GM12874 (cell line): Measurements from ENCODE around the gene SPARC.

Source experiments
- CTCF ChIP-seq: IDR thresholded peaks from 2 replicates; pipeline ENCODE4 v1.5.1; 2011; ENCODE audit warnings: low read depth, mild to moderate bottlenecking, control low read depth, low read length, moderate library complexity; ENCODE audit not compliant: insufficient read depth

Gene SPARC

GRCh38 chr5:151688436-151688835 is 1.7 kb upstream of the SPARC start:
- TF ChIP-seq CTCF = no peak

GRCh38 chr5:151685749-151686673 is 704 bp downstream of the SPARC start:
- no peak for TF ChIP-seq CTCF

- peak; percentile 32; the same call in 1 of the 2 replicates for TF ChIP-seq CTCF
Observed at GRCh38 chr5:151684690-151685361, 1.9 kb downstream of the SPARC start.

- TF ChIP-seq CTCF = no peak
Observed at GRCh38 chr5:151683986-151684588, 2.6 kb downstream of the SPARC start.

- TF ChIP-seq CTCF = no peak
Observed at GRCh38 chr5:151683444-151683843, 3.3 kb downstream of the SPARC start.

GRCh38 chr5:151682751-151683331 is 3.9 kb downstream of the SPARC start:
- no peak for TF ChIP-seq CTCF

GRCh38 chr5:151682240-151682639 is 4.5 kb downstream of the SPARC start:
- TF ChIP-seq CTCF = no peak
